Tibial nerve (tissue), 4 donors: ENCODE data around the gene BAIAP3. TPM values are rescaled to one million over a fixed set of nuclear protein-coding genes. Genes with fewer than 3 reads are reported as not detected.

ENCODE experiments used
- DNase-seq, 2 donors: peaks; one replicate each; pipeline ENCODE4 v3.0.0-alpha.2; 2019; ENCODE audit warnings: low spot score in 2 of 2
- H3K27ac ChIP-seq, 4 donors: fragments of 200-600 bp; sonication (generic) in 3 of 4; one replicate each; pipeline ENCODE4 v1.5.1; 2017 to 2019; ENCODE audit warnings: mild to moderate bottlenecking in 1 of 4
- H3K27me3 ChIP-seq, 2 donors: fragments of 200-600 bp; sonication (generic) in 1 of 2; one replicate each; pipeline versions ENCODE4 v1.5.1 to v1.6.0; 2017 to 2019
- H3K36me3 ChIP-seq, 3 donors: fragments of 200-600 bp; sonication (generic); one replicate each; pipeline ENCODE4 v1.5.1; 2018 to 2019
- H3K4me1 ChIP-seq, 4 donors: fragments of 200-600 bp; sonication (generic) in 3 of 4; one replicate each; pipeline ENCODE4 v1.5.1; 2017 to 2019
- H3K4me3 ChIP-seq, 4 donors: fragments of 200-600 bp; sonication (generic) in 3 of 4; one replicate each; pipeline ENCODE4 v1.5.1; 2017 to 2019; ENCODE audit warnings: mild to moderate bottlenecking in 1 of 4, moderate library complexity in 1 of 4
- H3K9me3 ChIP-seq, 4 donors: fragments of 200-600 bp; sonication (generic) in 3 of 4; one replicate each; pipeline ENCODE4 v1.5.1; 2017 to 2019
- CTCF ChIP-seq, 5 experiments: fragments of 200-600 bp in 3 of 5; fragments of 450-650 bp in 2 of 5; sonication (generic) in 3 of 5; IDR thresholded peaks; one replicate each; pipeline ENCODE4 v1.5.1; 2016 to 2019; ENCODE audit warnings: antibody characterized with exemption in 5 of 5, mild to moderate bottlenecking in 3 of 5, moderate library complexity in 2 of 5
- EP300 ChIP-seq, 2 donors: sonication (generic); formaldehyde crosslinking; IDR thresholded peaks; one replicate each; pipeline ENCODE4 v1.6.1; 2017; ENCODE audit warnings: antibody characterized with exemption in 2 of 2, mild to moderate bottlenecking in 1 of 2
- POLR2A ChIP-seq, 2 donors: fragments of 450-650 bp; IDR thresholded peaks; one replicate each; pipeline ENCODE4 v1.6.1; 2017; ENCODE audit warnings: antibody characterized with exemption in 2 of 2, mild to moderate bottlenecking in 2 of 2, moderate library complexity in 2 of 2
- WGBS, 2 donors: methylation state at CpG; one replicate each; pipeline ENCODE4 v1.1.5; 2018; 5-methylcytosine and 5-hydroxymethylcytosine counted together
- total RNA-seq, 4 donors: library from RNA; depleted of rRNA; stranded (reverse); fragments of >200 nt; gene quantifications; one replicate each; pipeline ENCODE4 v1.1.0, GENCODE V29; 2016

Gene BAIAP3
- total RNA-seq, 4 donors from 2014 or later = 0.66 to 2.7 (median 2.3) TPM

- Histone ChIP-seq H3K27ac (no peak overlapping the region), H3K9me3 (no peaks in the 10 kb centered on the region), H3K4me3 (no peak overlapping the region), H3K27me3 (no peaks in the 10 kb centered on the region), H3K4me1 (no peaks in the 10 kb centered on the region), H3K36me3 (peaks cover 2 to 98% (median 15%) of the 10 kb centered on the region in 3 donors)
- DNase-seq = no peak
- 80 to 86% methylated on average over 28 of the region's 28 CpGs for WGBS, 2 donors
- TF ChIP-seq POLR2A (IDR thresholded peaks at IDR 0.05) (no peak), EP300 (IDR thresholded peaks at IDR 0.05) (no peak), CTCF (IDR thresholded peaks at IDR 0.05) (no peak)
These were observed 56.9 kb downstream of the BAIAP3 start for GRCh38 chr16:1390239-1390779.

- H3K27ac ChIP-seq = no peak overlapping the region
- no peak overlapping the region for H3K4me3 ChIP-seq
- H3K9me3 ChIP-seq = no peaks in the 10 kb centered on the region
- TF ChIP-seq POLR2A (IDR thresholded peaks at IDR 0.05) (no peak), EP300 (IDR thresholded peaks at IDR 0.05) (no peak), CTCF (IDR thresholded peaks at IDR 0.05) (no peak)
- peaks cover 4 to 95% (median 15%) of the 10 kb centered on the region in 3 donors for H3K36me3 ChIP-seq
- no peaks in the 10 kb centered on the region for H3K4me1 ChIP-seq
- 88% methylated on average over 17 of the region's 17 CpGs for WGBS, 2 donors
- no peak for DNase-seq
- no peaks in the 10 kb centered on the region for H3K27me3 ChIP-seq
These were observed 59.4 kb downstream of the BAIAP3 start for GRCh38 chr16:1392826-1393225.

- DNase-seq = no peak
- H3K9me3 ChIP-seq = no peaks in the 10 kb centered on the region
- WGBS, 2 donors = 90 to 94% methylated on average over 13 to 15 of the region's 21 CpGs
- no peaks in the 10 kb centered on the region for H3K4me1 ChIP-seq
- no peak overlapping the region for H3K4me3 ChIP-seq
- TF ChIP-seq CTCF (IDR thresholded peaks at IDR 0.05) (no peak), EP300 (IDR thresholded peaks at IDR 0.05) (no peak), POLR2A (IDR thresholded peaks at IDR 0.05) (no peak)
- H3K27ac ChIP-seq = no peak overlapping the region
- H3K27me3 ChIP-seq = no peaks in the 10 kb centered on the region
- H3K36me3 ChIP-seq = peaks cover 4 to 95% (median 23%) of the 10 kb centered on the region in 3 donors
These were observed 60.2 kb downstream of the BAIAP3 start for GRCh38 chr16:1393613-1394176.

GRCh38 chr16:1394367-1394951 is 61.0 kb downstream of the BAIAP3 start:
- 87 to 94% methylated on average over 18 to 19 of the region's 19 CpGs for WGBS, 2 donors
- Histone ChIP-seq H3K4me3 (no peak overlapping the region), H3K36me3 (peaks cover 4 to 95% (median 25%) of the 10 kb centered on the region in 3 donors)

More at GRCh38 chr16:1394367-1394951, 61.0 kb downstream of the BAIAP3 start:
- DNase-seq = no peak
- Histone ChIP-seq H3K27ac (no peak overlapping the region), H3K4me1 (no peaks in the 10 kb centered on the region), H3K9me3 (no peaks in the 10 kb centered on the region), H3K27me3 (no peaks in the 10 kb centered on the region)
- TF ChIP-seq EP300 (IDR thresholded peaks at IDR 0.05) = no peak
- no peak for TF ChIP-seq POLR2A (IDR thresholded peaks at IDR 0.05)
- TF ChIP-seq CTCF (IDR thresholded peaks at IDR 0.05) = no peak
